HG02852 (cell line): ENCODE data around the gene MYL3.

ENCODE experiments used
- ATAC-seq: cut with Tn5 transposase; IDR thresholded peaks from one replicate; pipeline ENCODE4 v1.9.1; 2021; ENCODE audit warnings: mild to moderate bottlenecking, moderate library complexity; ENCODE audit not compliant: unreplicated experiment

The MYL3 gene

DNA sequence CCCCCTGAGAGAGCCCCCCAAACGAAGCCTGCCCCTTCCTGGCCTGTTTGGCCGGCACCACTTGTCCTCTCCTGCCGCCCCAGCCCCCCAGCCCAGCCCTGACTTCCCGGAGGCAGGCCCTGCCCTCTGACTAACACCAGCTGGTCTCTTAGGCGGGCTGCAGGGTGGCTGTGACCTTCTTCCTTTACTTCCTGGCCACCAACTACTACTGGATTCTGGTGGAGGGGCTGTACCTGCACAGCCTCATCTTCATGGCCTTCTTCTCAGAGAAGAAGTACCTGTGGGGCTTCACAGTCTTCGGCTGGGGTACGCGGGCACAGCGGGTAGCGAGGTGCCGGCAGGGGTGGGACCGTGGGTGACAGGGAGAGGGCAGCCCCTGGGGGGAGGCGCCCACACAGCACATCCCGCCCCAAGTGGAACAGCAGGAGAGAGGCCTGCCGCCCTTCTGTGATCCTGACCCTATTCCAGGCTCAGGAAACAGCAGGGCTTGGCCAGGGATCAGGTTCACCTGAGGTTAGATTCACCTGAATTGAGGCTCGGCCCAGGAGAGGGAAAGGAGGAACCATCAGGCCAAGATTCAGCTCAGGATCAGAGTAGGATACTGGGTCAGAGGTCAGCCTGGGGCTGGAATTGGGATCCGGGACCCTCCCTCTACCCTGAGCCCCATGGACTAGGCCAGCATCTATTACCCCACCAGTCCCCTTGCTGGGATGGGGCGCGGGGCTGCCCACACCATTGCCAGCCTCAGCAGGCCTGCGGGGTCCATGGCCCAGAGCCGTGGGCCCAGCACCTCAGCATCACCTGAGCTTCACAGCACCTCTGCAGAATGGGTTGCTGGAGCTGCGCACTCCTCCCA lies 36.1 kb upstream of the MYL3 start:
- no peak for ATAC-seq

DNA sequence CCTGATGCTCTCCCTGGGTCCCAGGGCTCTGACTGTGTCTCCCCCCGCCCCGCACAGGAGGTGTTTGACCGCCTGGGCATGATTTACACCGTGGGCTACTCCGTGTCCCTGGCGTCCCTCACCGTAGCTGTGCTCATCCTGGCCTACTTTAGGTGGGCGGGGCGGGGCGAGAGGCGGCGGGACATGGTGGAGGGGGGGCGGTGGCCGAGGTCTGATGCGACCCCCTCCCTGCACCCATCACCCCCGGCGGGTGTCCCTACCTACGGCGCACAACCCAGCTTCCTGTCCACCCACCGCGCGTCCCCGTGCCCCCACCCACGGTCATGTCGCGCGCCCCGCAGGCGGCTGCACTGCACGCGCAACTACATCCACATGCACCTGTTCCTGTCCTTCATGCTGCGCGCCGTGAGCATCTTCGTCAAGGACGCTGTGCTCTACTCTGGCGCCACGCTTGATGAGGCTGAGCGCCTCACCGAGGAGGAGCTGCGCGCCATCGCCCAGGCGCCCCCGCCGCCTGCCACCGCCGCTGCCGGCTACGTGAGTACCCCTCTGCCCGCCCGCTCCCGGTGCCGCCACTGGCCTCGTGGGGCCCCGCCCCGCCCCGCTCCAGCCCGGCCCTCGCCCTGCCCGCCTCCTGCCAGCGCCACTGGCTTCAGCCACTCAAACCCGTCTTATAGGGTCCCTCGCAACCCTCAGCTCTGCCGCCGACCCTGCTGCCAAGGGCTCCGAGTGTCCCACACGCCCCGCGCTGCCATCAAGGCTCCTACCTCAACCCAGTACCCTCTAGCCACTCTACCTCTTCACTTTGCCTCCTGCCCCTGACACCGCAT lies 35.3 kb upstream of the MYL3 start:
- no peak for ATAC-seq

DNA sequence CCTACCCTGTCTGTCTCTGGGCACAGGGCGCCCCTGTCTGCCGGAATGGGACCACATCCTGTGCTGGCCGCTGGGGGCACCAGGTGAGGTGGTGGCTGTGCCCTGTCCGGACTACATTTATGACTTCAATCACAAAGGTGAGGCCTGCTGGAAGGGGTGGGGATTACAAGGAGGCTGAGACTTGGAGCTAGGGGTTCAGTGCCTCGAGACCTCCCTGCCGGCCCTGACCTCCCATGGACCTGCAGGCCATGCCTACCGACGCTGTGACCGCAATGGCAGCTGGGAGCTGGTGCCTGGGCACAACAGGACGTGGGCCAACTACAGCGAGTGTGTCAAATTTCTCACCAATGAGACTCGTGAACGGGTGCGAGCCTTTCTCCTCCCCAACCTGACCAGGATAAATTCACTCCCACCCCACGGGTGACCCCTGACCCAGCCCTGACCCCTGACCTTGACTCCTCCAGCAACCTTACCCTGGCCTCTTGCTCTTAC lies 34.6 kb upstream of the MYL3 start:
- ATAC-seq = no peak

DNA sequence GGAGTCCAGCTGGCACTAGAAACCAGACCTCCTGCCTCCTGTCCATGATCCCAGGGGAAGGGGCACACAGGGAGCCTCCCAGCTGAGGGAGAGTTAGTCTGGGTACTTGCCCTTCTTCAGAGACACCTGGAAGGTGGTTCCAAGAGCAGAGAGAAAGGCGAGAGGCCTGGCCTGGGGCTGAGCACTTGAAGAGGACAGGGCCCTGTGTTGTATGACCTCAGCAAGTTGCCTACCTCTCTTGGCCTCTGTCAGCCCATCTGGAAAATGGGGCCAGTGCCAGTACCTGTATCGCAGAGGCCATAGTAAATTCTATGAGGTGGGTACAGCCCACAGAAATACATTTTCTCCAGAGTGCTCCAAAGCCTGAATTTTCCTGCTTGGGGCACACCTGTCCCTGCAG lies 33.8 kb upstream of the MYL3 start:
- no peak for ATAC-seq

DNA sequence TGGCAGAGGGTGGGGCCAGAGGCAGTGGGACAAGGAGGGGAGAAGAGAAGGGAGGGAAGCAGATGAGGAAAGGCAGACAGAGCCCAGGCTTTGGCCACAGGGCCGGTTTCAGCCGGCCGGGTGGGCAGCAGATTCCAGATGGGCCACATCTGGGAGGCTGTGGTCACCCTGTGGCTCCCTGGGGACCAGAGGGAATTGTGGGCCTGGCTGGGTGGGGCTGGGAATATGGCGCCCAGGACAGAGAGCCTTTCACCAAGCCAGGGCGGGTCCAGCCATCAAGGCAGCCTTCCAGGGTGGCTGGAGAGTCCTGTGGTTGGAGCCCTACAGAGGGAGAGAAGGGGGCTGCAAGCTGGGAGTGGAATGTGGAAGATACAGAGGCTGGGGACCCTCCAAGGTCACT lies 33.1 kb upstream of the MYL3 start:
- no peak for ATAC-seq

DNA sequence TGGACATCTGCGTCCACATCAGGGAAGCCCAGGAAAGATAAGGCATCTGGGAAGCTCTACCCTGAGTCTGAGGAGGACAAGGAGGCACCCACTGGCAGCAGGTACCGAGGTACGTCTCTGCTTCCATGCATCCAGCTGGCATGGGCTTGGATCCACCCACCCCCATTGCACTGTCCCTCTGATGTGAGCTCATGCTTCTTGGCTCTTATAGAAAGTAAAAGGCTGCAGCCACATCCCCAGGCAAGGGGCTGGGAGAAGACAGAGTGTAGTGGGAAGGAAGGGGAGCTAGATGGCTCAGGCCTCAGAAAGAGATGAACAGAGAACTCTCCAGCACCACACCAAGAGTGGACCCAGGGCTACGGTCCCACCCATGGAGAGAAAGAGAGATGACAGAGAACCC lies 32.5 kb upstream of the MYL3 start:
- ATAC-seq = no peak

DNA sequence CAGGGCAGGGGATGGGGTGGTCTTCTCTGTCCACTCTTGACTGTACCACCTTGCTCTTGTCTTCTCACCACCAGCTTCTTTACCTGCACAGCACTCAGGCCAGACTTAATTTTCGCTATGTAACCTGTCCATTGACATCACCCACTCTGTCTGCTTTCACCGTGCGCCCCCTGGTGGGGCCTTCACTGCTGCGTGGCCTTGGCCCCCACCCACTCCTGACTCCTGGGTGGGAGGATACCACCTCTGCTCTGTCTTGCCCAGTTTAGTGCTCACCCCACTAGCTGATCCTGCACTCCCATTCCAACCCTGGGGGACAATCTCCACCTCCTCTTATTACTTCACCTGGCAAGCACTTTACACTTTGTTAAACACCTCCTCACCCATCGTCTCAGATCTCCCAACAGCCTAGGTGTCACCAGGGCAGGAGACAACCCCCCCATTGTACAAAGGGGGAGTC lies 32.0 kb upstream of the MYL3 start:
- ATAC-seq = no peak

DNA sequence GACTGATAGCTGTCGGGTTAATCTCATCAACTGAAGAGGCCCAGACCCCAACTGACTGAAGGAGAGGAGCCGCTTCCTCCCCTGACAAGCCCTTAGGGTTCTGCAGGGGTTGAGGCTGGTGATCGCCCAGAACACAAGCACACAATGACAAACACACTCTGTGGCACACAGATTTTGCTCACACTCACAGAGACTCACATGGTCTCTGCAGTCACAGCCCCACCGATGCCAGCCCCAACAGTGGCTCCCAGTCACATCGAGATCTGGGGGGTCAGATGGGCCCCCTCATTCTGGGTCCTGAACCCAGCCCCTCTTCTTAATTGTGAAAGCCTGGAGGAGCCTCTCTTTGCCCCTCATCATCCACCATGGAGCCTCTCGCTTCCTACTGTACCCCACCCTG lies 31.0 kb upstream of the MYL3 start:
- ATAC-seq = no peak

DNA sequence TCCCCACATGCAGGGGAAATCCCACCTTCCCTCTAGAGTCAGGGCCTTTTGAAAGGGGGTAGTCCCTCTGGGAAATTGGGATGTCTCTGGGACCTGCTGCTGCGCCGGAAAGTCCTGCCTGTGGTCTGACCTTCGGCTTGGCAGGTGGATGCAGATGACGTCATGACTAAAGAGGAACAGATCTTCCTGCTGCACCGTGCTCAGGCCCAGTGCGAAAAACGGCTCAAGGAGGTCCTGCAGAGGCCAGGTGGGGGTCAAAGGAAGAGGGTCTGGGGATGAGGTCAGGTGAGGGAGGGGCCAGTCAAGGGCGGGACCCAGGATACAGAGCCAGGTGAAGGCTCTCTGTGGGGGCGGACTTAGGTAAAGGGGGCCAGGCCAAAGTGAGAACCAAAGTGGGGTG lies 30.5 kb upstream of the MYL3 start:
- no peak for ATAC-seq

DNA sequence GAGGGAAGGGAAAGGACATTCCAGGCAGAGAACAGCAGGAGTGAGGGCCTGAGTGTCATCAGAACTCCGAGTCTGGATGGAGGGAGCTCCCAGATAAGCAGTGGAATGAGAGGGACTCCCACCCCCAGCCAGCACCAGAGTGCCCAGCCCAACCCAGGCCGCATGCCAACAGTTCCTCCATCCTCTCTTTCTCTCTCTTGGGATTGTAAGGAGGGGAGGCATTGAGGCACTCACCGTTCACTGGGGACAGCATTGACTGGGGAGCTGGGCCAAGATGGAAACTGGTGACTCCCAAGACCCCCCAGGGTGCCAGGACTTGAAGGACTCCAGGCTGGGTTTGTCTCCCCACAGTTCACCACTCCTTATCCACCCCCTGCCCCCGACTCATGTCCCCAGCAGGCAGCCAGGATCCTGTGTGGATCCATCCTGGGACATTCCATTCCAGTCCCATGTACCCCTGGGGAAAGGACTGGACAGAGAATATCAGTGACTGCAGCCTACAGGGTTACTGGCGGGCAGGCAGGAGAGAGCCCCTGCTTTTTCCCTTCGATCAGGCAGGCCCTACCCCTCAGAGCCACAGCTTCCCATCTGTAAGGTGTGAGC lies 30.0 kb upstream of the MYL3 start:
- ATAC-seq = no peak

DNA sequence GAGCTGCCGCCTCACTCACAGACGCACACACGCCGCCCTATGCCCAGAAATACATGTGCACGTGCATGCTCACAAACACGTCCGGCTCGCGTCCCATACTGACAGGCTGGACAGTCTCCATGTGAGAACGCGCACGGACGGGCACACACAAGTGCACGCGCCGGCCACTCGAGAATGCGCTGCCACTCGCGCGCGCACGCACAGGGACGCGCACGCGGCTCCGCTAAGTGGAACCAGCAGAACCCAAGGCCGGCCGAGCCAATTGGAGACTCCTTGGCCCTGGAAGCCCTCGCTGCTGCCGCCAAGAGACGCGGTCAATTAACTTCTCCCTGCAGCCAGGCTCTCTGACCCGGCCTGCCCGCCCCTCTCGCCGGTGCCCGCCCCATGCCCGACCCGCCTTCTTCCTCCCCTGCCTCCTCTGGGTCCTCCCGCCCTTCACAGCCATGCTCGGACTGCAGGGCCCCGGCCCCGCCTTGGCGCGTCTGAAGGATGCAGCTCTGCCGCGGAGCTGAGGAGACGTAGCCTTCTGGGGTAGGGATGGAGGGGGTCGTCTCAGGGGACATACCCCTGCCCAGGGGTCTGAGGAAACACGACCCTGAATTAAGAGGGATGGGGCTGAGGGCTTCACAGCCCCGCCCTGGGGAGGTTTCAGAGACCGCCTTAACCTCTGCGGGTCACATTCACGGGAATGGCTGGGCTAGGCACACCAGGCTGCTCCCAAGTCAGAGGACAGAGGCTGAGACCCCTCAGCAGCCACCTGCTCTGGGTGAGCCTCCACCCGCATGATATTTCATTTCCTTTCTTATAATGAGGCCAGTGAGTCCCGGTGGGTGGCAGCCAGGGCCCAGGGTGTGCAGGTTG lies 29.3 kb upstream of the MYL3 start:
- no peak for ATAC-seq

DNA sequence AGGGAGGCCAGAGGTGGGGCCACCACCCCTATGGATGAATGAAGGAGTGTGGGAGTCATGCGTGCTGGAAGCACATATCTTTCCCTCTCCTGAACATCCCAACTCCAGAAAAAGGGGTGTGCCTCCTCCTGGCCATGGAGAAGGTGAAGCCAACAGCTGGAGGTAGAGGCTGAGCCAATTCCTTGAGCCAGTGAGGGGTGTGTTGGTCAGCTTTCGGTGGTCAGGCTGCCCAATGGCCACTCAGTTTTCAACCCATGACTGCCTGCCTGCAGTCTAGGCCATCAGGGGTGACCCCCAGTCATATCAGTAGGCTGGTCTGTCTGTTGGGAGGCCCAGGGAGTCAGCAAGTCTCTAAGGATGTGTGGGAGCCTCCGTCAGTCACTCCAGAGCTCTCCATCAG lies 27.9 kb upstream of the MYL3 start:
- no peak for ATAC-seq

DNA sequence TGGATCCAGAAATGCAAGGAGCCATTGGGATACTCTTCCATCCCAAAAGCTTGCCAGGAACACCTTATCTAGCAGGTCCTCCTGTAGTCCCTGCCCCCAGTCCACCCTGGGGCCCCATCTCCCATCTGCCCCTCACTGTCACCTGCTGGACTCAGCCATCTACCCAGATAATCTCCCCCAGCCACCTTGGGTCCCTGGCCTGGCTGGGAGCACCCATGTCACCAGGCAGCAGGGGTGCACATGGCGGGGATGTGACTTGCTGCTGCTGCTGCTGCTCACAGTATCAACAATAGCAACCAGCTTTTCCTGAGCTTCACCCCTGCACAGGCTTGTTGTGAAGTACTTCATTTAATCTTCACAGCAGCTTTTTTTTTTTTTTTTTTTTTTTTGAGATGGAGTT lies 26.9 kb upstream of the MYL3 start:
- no peak for ATAC-seq

DNA sequence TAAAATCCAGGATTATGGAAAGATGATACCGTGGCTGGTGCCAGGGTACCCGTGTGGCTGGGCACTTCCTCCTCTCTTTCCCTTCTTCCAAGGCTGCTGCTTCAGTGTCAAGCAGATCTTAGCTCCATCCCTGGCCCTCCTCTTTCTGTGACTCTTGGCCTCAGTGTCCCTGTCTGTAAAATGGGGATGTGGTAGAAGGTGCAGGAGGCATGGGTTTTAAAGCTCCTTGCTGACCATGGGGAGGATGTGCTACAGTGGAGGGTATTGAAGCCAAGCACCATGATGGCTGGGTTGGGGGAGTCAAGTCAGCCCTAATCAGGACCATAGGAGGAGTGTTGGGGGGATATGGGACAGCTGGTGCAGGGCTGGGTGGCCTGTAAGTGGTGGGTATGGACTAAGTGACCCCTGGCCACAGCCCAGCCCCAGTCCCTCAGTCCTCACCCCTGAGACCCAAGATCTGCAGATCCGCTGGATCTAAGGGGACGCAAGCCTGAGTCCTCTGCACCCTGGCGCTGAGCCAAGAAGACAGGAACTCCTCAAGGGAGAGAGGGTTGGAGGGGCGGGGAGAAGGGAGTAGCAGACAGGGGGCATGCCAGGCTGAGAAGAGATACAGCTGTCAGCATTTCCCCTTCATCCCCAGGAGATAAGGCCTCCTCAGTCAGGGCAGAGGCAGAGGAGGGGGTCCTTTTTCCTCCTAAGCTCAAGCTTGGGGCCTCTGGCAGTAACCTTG lies 26.3 kb upstream of the MYL3 start:
- no peak for ATAC-seq

DNA sequence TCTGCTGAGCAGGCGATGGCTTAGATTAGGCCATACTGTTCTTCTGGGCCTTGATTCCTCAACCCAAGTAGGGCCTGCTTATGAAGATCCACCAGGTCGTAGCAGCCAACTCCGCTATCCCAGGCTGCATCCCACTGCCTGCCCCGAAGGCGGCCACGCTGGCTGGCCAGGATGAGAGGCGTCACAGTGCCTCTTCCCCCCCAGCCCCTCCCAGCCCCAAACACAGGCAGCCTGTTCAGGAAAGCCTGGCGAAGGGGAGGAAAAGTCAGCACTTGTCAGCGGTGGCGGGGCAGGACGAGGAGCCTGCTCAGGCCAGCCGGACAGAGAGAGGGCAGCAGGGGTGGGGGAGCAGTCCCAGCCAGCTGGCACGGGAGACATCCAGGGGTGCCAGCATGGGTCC lies 25.5 kb upstream of the MYL3 start:
- no peak for ATAC-seq

DNA sequence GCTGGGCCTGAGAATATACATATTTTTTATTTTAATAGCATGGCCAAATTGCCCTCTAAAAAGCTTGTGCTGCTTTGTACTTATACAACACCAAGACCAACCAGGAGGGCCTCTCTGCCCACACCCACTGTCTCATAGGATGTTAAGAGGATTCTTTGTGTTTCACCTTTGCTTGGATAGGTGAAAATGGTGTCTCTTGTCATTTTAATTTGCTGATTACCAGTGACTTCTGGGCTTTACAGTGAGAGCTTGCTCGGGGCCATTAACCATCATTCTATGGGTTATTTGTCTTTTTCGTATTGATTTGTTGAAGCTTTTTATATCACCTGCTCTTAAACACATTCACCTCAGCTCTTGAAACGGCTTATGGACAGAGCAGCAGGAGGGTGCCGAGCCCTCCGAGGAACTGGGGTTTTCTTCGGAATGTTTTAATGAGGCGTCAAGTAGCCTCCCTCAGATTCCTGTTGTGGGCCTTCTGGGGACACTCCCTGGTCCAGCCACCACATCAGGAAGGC lies 24.8 kb upstream of the MYL3 start:
- no peak for ATAC-seq

DNA sequence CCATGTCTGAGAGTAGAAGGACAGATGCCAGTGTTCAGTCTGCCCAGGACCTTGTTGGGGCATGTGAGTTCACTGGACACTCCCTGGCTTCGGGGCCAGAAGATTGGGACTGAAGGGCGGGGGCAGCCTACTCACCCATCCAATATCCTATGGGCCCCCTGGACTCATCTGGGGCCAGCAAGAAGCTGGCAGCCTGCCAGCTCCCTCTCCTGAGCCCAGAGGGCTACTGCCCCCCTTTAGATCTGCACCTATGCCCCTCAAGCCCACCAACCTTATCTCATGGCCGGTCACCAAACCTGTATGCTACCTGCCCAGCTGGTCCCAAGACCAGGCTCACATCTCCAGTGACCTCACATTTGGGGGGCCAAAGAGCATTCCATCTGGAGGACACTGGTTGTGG lies 22.4 kb upstream of the MYL3 start:
- no peak for ATAC-seq

DNA sequence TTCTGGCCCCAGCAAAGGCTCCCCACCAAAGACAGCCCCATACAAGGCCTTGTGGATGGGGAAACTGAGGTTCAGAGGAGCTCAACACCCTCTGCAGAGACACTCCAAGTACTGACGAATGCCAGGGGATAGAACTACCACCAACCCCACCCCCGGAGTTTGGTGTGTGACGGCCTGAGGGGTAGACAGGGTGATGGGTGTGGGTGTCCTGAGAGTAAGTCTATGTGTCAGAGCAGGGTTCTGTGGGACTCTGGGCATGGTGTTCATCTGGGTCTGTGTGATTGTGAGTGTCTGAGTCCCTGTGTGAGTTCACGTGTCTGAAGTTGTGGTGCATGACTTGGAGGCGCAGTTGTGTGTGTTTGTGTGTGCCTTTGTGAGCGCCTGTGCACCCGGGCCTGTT lies 21.7 kb upstream of the MYL3 start:
- no peak for ATAC-seq

DNA sequence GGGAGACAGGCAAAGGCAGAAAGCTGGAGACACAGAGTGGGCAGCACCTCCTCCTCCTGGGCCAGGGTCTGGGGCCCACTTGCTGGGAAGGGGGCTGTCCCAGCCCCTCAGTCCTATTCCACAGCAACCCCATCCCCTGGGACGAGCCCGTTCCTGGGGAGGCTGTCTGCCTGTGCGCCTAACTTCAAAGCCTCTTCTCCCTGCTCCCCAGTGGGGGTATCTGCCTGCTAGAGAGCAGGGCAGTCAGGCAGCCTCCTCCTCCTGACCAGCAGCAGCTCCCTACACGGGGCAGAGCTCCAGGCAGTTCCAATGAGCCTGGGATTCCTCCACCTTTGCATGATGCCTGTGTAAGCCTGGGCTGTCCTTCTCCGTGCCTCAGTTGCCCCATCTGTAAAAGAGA lies 21.2 kb upstream of the MYL3 start:
- ATAC-seq = no peak

DNA sequence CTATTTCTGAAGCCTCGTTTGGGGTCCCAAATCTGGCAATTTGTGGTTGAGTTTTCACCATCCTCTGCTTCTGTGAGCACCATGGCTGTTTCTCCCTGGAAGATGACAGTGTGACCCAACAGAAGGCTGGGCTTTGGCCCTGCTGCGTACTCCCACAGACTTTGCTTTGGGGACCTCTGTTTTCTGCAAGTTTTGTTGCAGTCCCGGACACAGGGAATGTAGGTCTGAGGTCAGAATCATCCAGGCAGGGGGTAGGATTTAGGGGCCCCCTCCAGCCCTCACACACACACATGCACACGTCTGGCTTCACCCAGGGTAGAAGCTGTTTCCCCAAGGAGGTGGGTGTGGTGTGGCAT lies 20.6 kb upstream of the MYL3 start:
- ATAC-seq = no peak
